ENCODE data around the gene VSX2. TPM values are rescaled to one million over a fixed set of nuclear protein-coding genes. Genes with fewer than 3 reads are reported as not detected.

VSX2 gene
- total and polyA plus RNA-seq, 2 of the 13 experiments (the other 11 are each of a cell fraction or from before 2014, with no cell fraction given) = 0.05 TPM; not detected in 1

- TF ChIP-seq CERS6 (CRISPR knock-in tag; IDR thresholded peaks at IDR 0.05) (no peak), NFKBIZ (CRISPR knock-in tag; IDR thresholded peaks at IDR 0.05) (no peak), ZNF850 (CRISPR knock-in tag; conservative IDR thresholded peaks at IDR 0.05) (no peak), REXO4 (CRISPR knock-in tag; IDR thresholded peaks at IDR 0.05; ENCODE audit: borderline replicate concordance) (no peak), ZNF766 (CRISPR knock-in tag; IDR thresholded peaks at IDR 0.05; ENCODE audit: borderline replicate concordance) (peak; percentile 46; the same call in 1 of the 2 replicates), SIN3A (IDR thresholded peaks at IDR 0.05; ENCODE audit: borderline replicate concordance, low read depth, low read length) (peak; percentile 73; the same call in 1 of the 2 replicates), ZHX1 (CRISPR knock-in tag; IDR thresholded peaks at IDR 0.05; ENCODE audit: low read depth) (no peak; the same call in 1 of the 2 replicates), FOXC1 (CRISPR knock-in tag; IDR thresholded peaks at IDR 0.05; ENCODE audit: borderline replicate concordance) (peak; percentile 88; the same call in 1 of the 2 replicates), ZNF562 (CRISPR knock-in tag; IDR thresholded peaks at IDR 0.05; ENCODE audit: borderline replicate concordance) (no peak), ATF7 (IDR thresholded peaks at IDR 0.05) (no peak), ATF7 (CRISPR knock-in tag; IDR thresholded peaks at IDR 0.05) (no peak), SRF (IDR thresholded peaks at IDR 0.05; ENCODE audit: low read depth, low read length) (no peak), ZNF275 (CRISPR knock-in tag; IDR thresholded peaks at IDR 0.05; ENCODE audit: borderline replicate concordance) (peak; percentile 44; the same call in 1 of the 2 replicates), SP4 (CRISPR knock-in tag; IDR thresholded peaks at IDR 0.05) (peak; percentile 80), ZNF296 (CRISPR knock-in tag; conservative IDR thresholded peaks at IDR 0.05) (no peak), ZBTB1 (CRISPR knock-in tag; IDR thresholded peaks at IDR 0.05; ENCODE audit: borderline replicate concordance) (peak; percentile 78; the same call in 1 of the 2 replicates), THAP7 (CRISPR knock-in tag; IDR thresholded peaks at IDR 0.05) (no peak; the same call in 1 of the 2 replicates), ZFY (CRISPR knock-in tag; IDR thresholded peaks at IDR 0.05) (peak; percentile 95), UBTF (CRISPR knock-in tag; IDR thresholded peaks at IDR 0.05) (peak; percentile 94), ZFP36L1 (CRISPR knock-in tag; IDR thresholded peaks at IDR 0.05) (0 out of 2 replicates have a peak, but pooled peaks have one; percentile 5)
Measured at GRCh38 chr14:74302634-74303569, 63.7 kb downstream of the VSX2 start, which contains the start of gene ABCD4 (continued).

Measured in HepG2 (cell line).